Measurements from ENCODE around the gene ZBTB47.

GRCh38 chr3:42700366-42701288, 47.1 kb downstream of the ZBTB47 start:
- TF ChIP-seq, protein P1, sequence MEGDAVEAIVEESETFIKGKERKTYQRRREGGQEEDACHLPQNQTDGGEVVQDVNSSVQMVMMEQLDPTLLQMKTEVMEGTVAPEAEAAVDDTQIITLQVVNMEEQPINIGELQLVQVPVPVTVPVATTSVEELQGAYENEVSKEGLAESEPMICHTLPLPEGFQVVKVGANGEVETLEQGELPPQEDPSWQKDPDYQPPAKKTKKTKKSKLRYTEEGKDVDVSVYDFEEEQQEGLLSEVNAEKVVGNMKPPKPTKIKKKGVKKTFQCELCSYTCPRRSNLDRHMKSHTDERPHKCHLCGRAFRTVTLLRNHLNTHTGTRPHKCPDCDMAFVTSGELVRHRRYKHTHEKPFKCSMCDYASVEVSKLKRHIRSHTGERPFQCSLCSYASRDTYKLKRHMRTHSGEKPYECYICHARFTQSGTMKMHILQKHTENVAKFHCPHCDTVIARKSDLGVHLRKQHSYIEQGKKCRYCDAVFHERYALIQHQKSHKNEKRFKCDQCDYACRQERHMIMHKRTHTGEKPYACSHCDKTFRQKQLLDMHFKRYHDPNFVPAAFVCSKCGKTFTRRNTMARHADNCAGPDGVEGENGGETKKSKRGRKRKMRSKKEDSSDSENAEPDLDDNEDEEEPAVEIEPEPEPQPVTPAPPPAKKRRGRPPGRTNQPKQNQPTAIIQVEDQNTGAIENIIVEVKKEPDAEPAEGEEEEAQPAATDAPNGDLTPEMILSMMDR (IDR thresholded peaks at IDR 0.05; ENCODE audit: borderline replicate concordance, extremely low read depth, low read length, poor library complexity, severe bottlenecking), result no peak
- no peak for TF ChIP-seq EZH2 (IDR thresholded peaks at IDR 0.05; ENCODE audit: borderline replicate concordance, low read depth, low read length, severe bottlenecking)

Data from DND-41 (cell line).